GM12874 (cell line): Measurements from ENCODE around the gene MYL3.

Source experiments
- TF ChIP-seq, protein P1 (sequence below): IDR thresholded peaks from 2 replicates; pipeline ENCODE4 v1.5.1; 2011; ENCODE audit warnings: low read depth, mild to moderate bottlenecking, control low read depth, low read length, moderate library complexity; ENCODE audit not compliant: insufficient read depth

The MYL3 gene

DNA sequence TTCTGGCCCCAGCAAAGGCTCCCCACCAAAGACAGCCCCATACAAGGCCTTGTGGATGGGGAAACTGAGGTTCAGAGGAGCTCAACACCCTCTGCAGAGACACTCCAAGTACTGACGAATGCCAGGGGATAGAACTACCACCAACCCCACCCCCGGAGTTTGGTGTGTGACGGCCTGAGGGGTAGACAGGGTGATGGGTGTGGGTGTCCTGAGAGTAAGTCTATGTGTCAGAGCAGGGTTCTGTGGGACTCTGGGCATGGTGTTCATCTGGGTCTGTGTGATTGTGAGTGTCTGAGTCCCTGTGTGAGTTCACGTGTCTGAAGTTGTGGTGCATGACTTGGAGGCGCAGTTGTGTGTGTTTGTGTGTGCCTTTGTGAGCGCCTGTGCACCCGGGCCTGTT, 21.7 kb upstream of the MYL3 start:
- TF ChIP-seq, protein P1, sequence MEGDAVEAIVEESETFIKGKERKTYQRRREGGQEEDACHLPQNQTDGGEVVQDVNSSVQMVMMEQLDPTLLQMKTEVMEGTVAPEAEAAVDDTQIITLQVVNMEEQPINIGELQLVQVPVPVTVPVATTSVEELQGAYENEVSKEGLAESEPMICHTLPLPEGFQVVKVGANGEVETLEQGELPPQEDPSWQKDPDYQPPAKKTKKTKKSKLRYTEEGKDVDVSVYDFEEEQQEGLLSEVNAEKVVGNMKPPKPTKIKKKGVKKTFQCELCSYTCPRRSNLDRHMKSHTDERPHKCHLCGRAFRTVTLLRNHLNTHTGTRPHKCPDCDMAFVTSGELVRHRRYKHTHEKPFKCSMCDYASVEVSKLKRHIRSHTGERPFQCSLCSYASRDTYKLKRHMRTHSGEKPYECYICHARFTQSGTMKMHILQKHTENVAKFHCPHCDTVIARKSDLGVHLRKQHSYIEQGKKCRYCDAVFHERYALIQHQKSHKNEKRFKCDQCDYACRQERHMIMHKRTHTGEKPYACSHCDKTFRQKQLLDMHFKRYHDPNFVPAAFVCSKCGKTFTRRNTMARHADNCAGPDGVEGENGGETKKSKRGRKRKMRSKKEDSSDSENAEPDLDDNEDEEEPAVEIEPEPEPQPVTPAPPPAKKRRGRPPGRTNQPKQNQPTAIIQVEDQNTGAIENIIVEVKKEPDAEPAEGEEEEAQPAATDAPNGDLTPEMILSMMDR = no peak

DNA sequence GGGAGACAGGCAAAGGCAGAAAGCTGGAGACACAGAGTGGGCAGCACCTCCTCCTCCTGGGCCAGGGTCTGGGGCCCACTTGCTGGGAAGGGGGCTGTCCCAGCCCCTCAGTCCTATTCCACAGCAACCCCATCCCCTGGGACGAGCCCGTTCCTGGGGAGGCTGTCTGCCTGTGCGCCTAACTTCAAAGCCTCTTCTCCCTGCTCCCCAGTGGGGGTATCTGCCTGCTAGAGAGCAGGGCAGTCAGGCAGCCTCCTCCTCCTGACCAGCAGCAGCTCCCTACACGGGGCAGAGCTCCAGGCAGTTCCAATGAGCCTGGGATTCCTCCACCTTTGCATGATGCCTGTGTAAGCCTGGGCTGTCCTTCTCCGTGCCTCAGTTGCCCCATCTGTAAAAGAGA, 21.2 kb upstream of the MYL3 start:
- TF ChIP-seq, protein P1 = no peak

DNA sequence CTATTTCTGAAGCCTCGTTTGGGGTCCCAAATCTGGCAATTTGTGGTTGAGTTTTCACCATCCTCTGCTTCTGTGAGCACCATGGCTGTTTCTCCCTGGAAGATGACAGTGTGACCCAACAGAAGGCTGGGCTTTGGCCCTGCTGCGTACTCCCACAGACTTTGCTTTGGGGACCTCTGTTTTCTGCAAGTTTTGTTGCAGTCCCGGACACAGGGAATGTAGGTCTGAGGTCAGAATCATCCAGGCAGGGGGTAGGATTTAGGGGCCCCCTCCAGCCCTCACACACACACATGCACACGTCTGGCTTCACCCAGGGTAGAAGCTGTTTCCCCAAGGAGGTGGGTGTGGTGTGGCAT, 20.6 kb upstream of the MYL3 start:
- TF ChIP-seq, protein P1 = no peak

DNA sequence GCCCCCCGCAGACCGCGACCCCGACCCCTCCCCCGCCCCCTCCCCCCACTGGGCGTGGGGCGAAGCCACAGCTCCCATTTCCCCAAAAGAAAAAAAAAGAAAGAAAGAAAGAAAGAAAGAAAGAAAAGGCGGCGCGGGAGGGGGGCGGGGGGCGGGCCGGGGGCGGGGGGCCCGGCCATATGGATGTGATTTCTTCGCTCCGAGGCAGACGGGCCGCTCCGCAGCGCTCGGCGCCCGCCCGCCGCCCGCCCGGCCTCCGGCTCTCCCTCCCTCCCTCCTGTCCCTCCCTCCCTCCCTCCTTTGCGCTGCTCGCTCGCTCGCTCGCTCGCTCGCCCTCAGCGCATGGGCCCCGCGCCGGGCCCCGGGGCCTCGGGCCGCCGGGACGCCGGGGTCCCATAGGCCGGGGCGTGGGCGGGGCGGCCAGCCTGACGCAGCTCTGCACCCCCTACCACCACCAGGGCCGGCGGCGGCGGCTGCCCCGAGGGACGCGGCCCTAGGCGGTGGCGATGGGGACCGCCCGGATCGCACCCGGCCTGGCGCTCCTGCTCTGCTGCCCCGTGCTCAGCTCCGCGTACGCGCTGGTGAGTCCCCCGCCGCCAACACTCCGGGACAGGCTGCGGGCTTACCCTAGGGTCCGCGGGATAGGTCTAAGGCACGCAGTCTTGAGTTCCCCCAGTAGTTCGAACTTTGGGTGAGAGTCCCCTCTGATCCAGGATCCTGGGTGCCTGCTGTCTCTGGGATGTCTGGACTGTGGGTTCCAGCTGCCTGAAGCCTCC, 20.0 kb upstream of the MYL3 start:
- TF ChIP-seq, protein P1 = no peak

DNA sequence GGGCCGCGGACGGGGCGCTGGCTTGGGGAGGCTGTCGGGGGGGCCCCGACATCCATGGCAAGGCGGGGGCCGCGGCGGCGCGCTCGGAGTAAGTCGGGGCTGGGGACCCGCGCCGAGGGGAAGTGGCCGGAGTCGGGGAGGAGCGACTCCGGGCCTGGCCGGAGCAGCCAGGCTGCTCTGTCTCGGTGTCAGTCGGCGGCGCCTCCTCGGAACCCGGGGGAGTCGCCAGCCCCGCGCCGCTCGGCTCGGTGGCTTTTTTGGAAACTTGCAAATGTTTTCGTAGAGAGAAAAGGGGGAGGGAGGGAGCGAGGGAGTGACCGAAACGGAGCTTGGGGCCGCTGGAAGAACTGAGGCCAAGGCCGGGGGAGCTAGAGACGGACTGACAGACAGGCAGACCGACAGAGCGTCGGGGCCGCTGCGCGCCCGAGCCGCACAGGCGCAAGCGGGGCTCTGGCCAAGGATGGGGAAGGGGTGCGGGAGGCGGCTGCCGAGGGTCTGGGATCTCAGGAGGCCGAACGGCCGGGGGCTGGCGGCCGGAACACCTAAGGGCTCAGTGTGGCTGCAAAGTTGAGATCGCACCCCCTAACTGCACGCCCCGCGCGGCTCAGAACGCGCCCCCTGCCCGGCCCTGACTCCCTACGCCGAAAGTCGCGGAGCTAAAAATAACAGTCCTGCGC, 19.3 kb upstream of the MYL3 start:
- TF ChIP-seq, protein P1 = no peak

DNA sequence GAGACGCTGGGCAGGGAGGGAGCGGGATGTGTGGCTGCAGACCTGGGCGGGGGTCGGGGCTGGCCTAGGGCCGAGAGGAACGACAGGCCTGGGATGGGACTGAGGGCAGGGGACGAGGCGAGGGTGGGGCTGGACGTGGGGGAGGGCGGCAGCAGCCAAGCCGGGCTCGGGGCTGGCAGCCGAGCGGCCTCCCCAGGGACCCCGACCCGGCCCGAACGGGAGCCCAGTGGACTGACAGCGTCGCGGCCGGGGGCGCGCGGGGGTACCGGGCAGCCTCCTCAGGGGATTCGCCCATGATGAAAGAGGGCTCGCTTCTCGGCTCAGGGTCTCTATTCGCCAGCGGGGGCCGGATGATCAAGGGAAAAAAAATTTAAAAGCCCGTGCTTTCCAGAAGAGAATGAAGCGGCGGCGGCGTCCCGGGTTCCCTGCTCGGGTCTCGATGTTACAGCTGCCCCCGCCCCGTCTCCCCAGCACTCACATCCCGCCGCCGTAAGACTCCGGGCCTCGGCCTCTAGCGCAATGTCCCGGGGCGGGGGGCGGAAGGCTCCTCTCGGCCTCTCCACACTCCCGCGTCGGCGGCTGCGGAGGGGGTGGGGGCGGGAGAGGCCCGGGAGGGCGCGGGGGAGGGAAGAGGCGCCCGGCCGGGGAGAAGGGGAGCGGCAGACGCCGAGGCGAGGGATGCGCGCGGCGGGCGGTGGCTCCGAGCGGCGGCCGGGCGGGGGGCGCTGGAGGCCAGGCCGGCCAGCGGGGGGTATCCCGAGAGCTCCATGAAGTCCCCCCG, 18.5 kb upstream of the MYL3 start:
- TF ChIP-seq, protein P1 = no peak

DNA sequence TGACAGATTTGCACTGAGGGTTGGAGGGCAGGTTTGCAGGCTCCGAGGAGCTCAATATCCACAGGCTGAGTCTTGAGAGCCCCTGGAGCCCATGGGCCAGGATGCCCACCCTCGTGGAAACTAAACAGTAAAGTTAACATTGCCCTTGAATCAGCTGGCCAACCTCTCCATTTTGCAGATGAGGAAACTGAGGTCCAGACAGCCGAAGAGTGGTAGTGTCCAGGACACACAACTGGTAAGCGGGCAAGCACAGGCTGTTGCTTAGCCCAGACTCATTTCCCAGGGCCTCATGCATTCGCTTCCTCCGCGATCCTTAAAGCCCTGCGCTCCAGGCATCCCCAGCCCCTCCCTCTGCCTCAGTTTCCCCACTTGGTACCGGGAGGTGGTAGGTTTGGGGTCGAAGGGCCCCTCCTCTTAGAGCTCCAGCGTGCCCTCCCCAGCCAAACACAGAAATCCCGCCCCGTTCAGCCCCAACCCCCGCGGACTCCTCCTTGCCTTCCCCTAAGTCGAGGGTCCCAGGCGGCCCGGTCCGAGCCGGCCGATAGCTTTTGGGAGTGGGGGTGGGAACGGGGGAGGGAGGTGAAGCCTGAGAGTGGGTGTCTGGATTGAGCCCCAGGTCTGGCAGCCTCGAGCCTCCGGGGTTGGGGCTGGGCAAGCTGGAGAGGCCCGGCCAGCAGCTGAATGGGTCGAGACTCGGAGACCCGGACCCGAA, 17.8 kb upstream of the MYL3 start:
- TF ChIP-seq, protein P1 = no peak
